DMS79 (cell line): ENCODE measurements around the gene CAPN9.
A peak's percentile ranks its signal among the peaks of the same experiment; 100 is the strongest.

Experiments used
- DNase-seq: peaks from one replicate; lab custom pipeline; 2025; lab: John Stamatoyannopoulos, UW

CAPN9 gene

DNA sequence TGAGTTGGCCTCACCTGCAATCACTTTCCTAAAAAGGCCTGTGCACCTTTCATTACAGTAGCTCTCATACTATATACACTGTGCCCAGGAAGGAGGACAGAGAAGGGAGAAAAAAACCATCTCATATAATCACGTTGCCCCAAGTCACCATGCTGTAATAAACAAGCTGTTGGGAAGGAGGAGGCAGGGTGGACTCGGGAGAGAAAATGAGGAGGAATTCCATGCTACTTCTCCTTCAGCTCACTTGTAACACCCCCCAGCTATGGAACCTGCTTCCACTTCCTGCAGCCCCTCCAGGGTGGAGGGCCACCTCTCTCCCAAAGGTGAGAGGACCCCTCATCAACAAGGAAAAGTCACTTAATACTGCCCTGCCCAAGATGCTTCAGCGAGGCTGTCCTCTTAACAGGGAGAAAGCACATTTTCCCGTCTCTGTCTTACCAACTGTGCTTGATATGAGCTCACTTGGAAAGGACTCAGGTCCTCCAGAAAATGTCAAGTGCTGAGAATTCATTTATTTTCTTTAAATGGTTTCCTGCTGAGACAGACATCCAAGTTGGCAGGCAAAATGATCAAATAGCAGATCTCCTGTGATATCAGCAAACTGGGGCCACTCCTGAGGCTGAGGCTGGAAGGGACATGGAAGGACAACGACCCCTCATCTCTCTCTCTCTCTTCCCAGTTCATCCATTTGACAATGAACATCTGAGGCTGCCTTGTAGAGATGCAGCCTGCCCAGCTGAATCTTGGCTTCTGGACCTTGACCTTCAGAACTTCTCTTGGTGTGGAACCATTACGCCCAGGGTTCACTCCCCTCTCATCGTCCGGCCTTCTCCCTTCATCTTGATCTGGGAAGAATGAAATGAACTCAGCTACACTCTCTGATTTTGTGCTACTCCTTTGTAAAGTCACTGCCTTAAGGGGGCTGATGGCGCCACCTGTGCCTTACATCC lies 54.0 kb downstream of the CAPN9 start:
- peak; percentile 19 for DNase-seq

DNA sequence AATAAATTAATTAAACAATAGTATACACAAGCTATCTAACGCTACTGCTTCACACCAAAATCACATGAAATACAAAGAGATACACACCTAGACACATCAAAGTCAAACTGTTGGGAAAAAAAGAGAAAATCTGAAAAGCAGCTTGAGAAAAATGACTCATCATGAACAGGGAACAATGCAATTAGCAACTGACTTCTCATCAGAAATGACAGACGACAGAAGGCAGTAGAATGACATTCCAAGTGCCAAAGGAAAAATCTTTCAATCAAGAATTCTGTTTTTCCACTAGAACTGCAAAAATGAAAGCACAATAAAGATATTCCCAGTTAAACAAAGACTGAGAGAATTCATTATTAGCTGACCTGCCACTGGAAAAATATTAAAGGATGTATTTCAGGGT lies 57.2 kb downstream of the CAPN9 start:
- DNase-seq, result no peak

DNA sequence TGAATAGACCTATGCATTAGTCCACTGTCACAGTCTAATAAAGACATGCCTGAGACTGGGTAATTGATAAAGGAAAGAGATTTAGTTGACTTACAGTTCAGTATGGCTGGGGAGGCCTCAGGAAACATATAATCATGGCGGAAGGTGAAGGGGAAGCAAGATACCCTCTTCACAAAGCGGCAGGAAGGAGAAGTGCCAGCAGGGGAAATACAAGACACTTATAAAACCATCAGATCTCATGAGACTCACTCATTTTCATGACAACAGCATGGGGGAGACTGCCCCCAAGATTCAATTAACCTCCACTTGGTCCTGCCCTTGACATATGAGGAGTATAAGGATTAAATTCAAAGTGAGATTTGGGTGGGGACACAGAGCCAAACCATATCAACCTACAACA lies 59.4 kb downstream of the CAPN9 start:
- DNase-seq, result no peak

DNA sequence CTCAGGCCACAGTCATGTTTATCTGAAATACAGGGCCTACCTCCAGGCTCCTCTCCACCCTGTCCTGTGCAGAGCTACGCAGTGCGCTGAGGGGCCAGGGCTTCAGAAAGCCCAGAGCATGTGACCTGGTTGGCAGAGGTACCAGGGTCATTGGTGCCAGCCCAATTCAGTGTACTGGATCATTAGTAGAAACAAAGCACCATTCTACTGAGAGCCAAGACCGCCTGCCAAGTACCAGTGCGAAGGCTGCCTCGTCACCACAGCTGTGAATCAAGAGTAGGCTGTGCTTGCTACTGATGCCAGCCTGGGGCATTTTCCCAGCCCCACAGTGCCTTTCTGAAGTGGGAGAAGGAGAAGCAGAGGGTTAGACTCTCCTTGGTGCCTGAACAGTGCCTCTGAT lies 59.8 kb downstream of the CAPN9 start:
- no peak for DNase-seq

DNA sequence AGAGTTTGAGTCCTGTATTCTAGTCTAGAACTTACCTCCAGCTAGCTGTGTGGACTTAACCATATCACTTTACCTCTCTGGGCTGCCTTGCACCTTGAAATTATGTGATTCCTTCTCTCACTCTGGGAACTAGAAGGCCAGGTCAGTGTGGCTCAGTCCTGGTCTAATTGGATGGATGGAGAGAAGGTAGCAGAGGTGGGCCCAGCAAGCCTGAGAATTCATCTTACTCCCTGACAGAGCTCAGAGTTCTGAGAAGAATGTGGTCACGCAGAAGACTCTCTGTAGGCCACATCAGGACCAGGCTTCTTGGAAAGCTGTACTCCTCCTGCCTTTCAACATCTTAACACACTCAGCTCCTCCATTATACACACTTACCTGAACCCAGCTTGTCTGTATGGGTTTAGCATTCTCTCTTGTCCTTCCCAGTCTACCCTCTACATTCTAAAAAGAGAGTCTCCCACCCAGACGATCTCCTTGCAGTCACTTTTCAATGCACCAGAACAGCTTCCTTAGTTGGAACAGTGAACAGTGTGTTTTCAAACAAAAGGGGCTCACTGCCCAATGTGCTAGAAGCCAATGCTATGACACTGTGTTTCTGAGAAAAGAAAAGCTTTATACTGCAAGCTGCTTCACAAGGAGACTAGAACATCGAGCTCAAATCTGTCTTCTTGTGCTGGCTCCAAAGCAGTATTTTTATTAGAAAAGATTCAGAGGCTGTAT lies 60.5 kb downstream of the CAPN9 start:
- no peak for DNase-seq

DNA sequence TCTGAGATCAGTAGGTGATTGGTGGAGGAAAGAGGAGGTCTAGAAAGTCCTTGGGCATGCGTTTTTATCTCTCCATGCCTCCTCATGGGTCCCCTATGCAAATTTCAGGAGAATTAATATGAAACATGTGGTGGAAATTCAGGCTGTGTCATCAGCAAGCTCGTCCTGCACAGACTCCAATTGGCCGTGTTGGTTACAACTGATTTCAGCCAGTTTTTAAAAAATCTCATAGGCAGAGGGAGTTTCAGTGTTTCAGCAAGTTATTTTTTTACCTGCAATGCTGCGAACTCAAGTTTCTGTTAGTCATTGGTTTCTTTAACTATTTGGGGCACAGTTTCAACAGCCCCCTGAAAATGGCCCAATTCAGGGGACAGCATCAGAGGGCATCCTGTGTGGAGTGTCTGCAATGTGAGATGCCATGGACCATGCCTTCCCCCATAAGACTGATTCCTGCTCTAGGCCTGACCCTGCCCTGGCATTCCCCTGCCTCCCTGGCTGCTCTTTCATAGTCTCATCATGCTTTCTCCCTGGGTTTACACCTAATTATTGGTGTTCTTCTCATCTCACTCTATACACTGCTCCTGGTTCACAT lies 61.2 kb downstream of the CAPN9 start:
- DNase-seq, result no peak

DNA sequence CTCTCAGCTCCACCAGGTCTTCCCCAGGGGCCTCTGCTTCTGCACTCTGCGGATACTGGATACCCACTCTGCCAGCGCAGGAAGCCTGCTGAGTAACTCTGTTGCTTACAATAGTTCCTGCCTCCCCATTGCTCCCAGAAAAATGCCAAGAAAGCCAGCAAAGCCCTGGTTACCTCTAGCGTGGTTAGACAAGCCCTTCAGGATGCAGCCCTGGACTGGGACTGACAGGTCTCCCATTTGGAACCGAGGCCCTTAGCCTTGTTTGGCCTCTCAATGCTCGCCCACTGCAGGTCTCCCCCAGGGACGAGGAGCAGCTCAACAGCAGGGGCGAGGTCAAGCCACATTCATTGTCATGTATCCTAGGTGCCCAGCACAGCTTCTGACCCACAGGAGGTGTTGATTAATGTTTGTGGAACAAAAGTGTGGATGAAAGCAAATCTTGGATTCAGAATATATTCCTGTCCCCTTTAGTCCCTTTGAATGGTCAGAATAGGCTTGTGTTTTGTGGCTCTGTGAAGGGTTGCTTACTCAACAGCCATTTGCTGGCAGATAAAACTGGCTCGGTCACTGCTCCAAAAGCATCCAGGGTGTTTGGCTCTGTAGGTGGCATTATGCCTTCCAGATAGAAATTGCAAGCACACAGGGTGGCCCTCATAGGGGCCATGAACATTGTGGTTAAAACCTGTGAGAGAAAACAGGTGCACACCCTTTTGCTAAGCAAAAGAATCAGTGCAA lies 62.2 kb downstream of the CAPN9 start:
- DNase-seq, result no peak

DNA sequence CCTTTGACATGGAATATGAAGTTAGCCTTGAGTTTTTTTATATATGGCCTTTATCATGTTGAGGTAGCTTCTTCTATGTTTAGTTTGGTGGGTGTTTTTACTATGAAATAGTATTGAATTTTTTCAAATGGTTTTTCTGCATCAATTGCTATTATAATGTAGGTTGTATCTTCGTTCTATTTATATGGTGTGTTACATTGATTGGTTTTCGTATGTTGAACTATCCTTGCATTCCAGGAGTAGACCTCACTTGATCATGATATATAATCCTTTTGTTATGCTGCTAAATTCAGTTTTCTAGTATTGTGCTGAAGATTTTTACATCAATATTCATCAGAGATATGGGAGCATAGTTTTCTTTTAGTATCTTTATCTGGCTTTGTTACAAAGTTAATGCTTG lies 65.4 kb downstream of the CAPN9 start:
- no peak for DNase-seq

DNA sequence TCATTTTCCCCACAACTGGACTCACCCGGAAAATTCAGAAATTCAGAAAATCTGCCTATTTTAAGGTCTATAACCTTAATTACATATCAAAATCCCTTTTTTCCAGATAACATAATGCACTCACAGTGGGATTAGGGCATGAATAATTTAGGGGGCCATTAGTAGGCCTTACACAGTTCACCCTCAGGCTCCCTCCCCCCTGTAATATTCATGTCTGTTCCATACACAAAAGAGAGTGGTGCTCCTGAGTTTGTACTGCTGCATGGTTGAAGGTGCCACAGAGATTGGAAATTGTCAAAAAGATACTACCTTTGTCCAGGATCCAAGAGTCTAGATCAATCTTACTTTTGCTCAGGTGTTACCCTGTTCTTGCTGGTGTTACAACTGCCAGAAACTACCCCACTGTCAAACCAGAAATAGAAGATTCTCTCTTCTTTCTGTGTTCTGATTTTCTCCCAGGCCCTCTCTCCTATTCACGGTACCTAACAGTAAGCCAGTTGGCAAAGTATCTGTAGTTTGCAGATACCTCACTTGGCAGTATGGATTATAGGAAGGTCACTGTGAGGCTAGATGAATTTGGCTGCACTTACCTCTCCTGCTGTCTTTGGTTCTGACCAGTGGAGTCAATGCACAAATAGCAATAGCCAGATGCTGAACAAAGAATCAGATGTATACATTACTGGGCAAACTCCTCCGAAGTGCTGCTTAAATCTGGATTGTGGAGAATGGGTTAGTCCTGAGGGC lies 67.9 kb downstream of the CAPN9 start:
- no peak for DNase-seq

DNA sequence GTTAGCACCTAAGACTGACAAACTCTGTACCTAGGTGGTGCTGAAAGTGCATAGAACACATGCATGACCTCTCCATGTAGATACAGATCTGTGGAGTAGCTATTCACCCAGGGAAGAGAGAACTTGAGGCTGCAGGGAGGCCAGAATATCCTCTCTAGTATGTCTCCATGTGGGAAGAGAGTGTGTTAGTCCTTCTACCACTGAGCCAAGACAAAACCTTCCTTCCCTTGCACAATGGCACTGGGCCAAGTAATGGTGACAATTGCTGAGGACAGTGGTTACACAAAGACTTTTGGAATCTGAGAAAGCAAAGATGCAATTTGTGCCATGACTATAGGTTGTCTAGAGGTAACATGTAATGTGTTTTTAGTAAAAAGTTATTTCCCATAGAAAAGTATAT lies 68.8 kb downstream of the CAPN9 start:
- DNase-seq, result no peak

DNA sequence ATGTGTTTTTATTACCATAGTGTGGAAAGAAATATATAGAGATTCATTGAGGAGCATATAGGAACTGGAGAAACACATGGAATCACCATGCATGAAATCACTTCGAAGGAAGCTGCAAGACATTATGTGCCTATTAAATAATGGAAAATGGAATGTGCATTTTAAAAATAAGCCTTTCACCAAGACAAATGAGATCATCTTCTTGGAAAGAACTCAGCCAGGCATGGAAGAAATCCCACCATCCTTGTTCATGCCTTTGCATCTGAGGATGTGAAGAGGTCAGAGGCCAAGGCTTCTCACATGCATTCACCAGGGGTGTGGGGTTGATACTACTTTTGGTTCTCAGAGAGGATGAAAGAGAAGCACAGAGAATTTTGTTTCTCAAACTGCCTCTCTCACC lies 71.2 kb downstream of the CAPN9 start:
- no peak for DNase-seq

DNA sequence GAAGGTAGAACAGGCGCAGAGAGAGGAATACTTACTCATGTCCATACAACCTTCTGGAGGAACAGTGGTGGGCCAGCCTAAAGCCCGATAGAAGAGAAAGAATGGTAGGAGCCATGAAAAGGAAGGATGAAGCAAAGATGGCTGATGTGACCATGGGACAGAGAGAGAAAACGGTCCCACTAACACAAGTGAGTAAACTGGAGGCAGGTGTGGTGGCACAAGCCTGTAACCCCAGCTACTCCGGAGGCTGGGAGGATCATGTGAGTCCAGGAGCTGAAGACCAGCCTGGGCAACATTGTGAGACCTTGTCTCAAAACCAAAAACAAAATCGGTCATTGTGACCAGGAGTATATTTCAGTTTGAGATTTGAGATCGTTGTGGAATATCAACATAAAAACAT lies 71.7 kb downstream of the CAPN9 start:
- no peak for DNase-seq

DNA sequence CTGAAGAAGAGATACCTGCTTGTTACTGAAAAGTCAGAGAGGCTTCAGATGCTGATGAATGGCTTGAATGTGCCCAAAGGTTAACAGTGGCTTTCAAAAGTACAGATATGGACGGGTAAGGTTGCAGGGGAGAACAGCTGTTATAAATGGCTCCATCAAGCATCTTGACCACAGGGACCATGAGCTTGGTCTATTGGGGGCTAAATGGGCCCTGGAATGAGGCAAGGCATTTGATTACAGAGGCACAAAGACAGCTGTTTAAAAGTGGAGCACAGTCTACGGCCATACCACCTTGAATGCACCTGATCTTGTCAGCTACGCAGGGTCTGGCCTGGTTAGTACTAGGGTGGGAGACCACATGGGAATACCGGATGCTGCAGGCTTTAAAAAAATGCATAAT lies 72.8 kb downstream of the CAPN9 start:
- DNase-seq, result no peak

DNA sequence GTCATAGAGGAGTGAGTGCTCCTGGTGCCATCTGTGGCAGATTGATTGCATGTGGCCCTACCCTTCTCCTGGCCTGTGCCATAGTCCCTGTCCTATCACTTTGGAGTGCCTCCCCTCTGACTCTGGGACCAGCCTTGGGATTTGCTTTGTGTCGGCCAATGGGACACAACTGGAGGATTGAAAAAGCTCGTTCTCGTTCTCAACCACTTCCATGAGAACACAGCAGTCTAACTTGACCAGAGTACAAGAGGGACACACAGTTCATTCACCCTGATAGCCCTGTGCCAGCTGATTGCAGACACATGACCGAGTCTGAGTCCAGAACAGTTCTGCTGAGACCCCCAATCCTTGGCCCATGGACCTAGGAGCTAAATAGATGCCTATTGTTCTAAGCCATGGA lies 73.4 kb downstream of the CAPN9 start:
- DNase-seq, result no peak

DNA sequence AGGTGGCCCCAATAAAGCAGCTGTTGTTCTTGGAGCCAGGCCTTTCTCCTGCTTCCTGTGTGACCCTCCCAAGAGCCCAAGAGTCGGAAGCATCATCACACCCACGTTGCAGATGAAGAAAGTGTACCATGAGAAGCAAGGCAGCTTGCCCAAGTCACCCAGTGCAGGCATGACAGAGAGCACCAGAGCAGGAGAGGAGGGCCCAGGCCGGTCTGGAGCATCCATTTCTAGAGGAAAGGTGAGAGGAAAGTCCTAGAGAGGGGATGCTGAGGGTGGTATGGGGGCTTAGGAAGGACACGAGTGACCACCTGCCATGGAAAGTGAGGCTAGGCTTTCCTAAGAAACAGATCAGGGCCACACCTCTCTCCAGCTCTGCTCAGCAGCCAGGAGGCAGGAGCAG lies 74.2 kb downstream of the CAPN9 start:
- DNase-seq, result no peak

DNA sequence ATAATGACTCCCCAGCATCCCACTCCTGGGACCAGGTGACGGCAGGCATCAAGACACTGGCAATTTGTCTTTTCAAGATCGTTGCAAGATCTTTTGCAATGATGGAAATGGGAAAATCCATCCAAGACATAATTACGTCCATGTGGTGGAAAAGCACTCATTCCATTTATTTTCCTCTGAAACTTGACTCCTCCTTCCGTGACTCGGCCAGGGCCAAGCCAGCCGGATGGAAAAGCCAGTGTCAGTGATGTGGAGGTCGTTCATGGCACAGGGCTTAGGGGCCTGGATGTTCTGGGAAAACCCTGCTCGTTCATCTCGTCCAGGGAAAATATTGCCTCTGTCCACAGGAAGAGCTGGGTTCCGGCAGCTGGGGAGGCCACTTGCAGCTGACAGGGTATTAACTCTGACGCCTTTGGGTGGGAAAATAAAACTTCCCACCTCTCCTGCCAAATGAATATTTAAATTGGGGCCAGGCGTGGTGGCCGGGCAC lies 74.9 kb downstream of the CAPN9 start:
- DNase-seq, result no peak

DNA sequence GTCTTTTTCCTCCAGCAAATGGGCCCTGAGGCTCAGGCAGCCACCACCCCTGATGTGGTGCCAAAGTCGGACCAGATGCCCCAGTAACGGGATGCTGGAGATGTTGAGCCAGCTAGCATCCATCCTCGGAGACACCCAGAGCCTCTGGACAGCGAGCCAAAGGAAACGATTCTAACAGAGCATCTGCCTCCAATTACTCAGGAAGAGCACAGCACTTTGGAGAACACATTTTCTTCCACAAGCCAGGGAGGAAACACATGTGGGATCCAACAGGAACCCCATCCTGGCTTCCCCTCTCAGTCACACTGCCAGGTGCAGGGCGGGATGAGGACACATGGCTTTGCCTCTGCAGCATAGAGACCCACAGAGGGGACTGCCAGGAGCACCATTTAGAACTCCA lies 76.2 kb downstream of the CAPN9 start:
- DNase-seq, result no peak

DNA sequence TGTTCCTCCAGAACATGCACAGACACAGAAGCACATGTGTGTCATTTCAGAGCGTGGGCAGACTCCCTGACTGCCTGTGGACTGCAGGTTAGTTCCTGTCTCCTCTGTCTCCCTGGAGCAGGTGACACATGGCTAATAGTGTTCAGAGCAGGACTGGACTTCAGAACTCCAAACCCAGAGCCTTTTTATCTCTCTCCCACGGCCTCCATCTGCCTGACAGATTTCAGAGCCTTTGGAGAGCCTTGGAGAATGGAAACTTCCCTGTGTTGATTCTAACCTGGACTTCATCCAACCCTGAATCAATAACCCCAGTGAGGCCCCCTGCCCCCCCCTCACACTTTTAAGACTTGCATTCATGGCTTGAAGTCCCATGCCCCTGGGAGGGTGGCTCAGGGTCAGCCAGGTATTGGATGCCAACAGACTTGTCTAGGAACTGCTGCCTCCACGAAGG lies 76.8 kb downstream of the CAPN9 start:
- no peak for DNase-seq

DNA sequence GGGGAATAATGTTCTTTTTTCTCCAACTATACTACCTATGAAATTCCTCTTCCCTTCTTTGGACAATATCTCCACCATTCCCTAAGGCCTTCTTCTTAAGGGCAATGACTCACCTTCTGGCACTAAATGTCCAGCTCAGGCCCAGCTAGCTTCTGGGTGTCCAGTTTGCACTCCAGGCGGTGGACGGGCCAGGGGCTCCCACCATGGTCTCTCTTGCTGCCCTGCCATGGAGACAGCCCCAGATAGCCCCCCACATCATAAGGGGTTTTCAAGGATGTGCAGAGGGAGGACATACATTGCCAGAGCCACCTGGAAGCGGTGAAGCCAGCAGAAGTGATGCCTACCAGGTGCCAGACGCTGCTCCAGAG lies 77.3 kb downstream of the CAPN9 start:
- DNase-seq, result no peak

DNA sequence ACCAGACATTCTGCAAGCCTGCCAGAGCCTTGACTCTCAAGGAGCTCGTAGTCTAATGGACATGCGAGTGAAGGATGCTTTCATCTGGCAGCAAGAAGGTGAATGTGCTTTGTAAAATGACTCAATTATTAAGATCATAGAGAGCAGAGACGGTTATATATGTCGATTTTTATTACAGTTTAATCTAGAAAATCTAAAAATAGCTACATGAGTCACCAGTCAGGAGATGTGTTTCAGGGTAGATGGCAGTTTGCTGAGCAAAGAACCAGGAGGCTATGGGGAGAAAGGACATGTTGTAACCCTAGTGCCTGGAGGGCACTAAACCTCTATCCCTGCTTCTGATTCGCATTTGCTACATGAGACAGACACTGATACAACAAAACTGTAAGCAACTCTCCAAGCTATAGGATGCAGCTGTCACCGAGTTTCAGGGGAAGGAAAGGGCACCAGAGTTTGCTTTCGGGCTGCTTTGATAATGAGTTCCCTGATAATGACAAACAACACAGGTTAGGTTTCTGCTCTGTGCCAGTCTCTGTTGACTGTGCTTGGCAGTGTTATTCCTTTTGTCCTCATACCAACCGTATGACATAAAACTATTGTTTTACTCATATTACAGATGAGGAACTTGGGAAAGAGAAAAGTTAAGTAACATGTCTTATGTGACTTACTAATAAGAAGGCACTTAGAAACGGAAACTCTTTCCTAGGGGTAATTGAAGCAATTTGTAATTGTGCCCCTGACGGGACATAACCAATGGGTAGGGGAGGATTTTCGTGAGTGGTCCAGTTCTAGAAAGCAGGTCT lies 77.9 kb downstream of the CAPN9 start:
- peak; percentile 41 for DNase-seq

DNA sequence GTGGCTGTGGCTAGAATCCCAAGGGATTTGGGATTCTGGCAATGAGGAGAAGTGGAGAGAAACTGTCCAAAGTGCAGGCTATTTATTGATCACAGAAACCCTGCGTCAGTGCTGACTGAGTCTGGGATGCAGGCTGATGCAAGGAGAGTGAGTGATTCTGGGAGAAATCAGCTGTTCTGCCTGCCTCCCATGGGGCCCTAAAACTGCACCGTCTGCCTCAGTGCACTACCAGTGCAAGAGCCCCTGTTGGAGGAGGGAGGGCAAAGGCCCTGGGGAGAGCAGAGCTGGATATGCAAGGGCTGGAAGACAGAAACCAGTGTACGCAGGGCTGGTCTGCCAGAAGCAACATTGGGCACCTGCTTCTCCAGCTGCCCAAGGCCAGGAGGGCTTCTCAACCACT lies 78.6 kb downstream of the CAPN9 start:
- no peak for DNase-seq
